K562 (cell line): Measurements from ENCODE around the gene AGMO. TPM values are rescaled to one million over a fixed set of nuclear protein-coding genes. Genes with fewer than 3 reads are reported as not detected.

Experiments used
- HMG20A ChIP-seq: fragments of 450-650 bp; formaldehyde crosslinking; conservative IDR thresholded peaks from 2 replicates; pipeline ENCODE4 v1.4.0; 2020; ENCODE audit warnings: mild to moderate bottlenecking, mixed read lengths
- PHB ChIP-seq: fragments of 250-450 bp; sonication (Bioruptor Pico); IDR thresholded peaks from 2 replicates; pipeline ENCODE4 v1.5.0; 2021
- polyA plus RNA-seq, 8 experiments: library from polyadenylated mRNA; depleted of rRNA in 4 of 8; stranded (reverse) in 5 of 8; unstranded in 3 of 8; fragments of >200 nt; fragmentation: Nextera tagmentation in 2 of 8; fragmentation: Illumina TruSeq in 1 of 8; extraction: Ambion mirVana in 2 of 8; extraction: Trizol in 1 of 8; gene quantifications; 2 replicates each; pipeline versions ENCODE4 v1.2.1 to v1.2.3, GENCODE V29; 2011 to 2014; ENCODE audit warnings: inconsistent platforms in 1 of 8, missing spikeins in 1 of 8
- total RNA-seq, 7 experiments: library from RNA; depleted of rRNA in 6 of 7; stranded (reverse); fragments of >200 nt in 6 of 7; fragmentation: Illumina TruSeq in 2 of 7; extraction: Trizol in 2 of 7; gene quantifications; 2 replicates each; pipeline versions ENCODE4 v1.2.1 to v1.2.3, GENCODE V29; 2011 to 2021; ENCODE audit warnings: low replicate concordance in 1 of 7
- TF ChIP-seq, protein P1 (sequence below): fragments of 250-450 bp; sonication (Bioruptor Pico); IDR thresholded peaks from 2 replicates; pipeline ENCODE4 v1.8.0; 2022; ENCODE audit warnings: moderate library complexity, mild to moderate bottlenecking, inconsistent platforms
- TF ChIP-seq, protein P2 (sequence below): fragments of 250-450 bp; sonication (Bioruptor Pico); IDR thresholded peaks from 2 replicates; pipeline ENCODE4 v1.5.0; 2021; ENCODE audit warnings: mild to moderate bottlenecking, borderline replicate concordance
- TF ChIP-seq, protein P3 (sequence below): sonication (generic); formaldehyde crosslinking; IDR thresholded peaks from 2 replicates; pipeline ENCODE4 v1.8.1; 2023; ENCODE audit warnings: mild to moderate bottlenecking, missing genetic modification reagents, moderate library complexity

Gene AGMO
- total and polyA plus RNA-seq, 9 of the 15 experiments (the other 6 are each of a cell fraction or from before 2014, with no cell fraction given): 0.30 to 1.4 (median 0.69) TPM; not detected in 1

DNA sequence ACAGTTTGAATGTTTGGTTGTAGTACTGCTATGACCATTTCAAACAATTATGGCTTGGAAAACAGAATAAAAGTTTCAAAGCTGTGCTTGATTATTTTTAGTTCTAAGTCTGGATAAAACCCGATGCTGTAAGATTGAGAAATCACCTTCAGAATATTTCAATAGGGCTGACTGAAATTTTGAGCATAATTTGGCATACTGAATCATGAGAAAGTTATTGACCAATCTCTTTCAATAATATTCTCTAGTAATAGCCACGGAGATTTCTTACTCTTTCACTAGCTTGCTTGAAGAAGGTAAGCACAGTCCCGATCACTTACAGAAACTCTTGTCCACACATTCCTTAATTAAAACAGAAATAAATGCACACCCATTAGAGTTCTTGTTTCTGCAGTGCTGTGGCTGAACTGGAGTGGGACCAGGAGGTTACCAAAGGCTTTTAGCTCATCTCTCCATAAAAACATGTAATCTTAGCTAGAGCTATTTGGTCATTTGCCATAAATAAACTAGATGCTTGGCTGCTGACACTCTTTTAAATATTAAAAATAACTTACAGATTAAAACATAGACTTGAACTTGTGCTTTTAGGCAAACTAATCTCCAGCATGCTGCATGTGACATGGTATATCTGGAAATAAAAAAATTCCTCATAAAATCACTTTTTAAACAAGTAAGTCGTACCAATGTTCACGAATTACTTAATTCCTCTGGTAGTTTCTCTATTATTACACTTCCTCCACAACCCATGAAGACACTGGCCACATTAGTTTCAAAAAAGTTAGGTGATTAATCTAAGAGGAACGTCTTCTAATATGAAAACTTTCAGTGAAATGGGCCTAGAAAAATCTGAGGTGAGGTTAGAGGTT, 97.8 kb downstream of the AGMO start (continued):
- TF ChIP-seq, protein P1, sequence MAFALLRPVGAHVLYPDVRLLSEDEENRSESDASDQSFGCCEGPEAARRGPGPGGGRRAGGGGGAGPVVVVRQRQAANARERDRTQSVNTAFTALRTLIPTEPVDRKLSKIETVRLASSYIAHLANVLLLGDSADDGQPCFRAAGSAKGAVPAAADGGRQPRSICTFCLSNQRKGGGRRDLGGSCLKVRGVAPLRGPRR (CRISPR knock-in tag): no peak
- TF ChIP-seq PHB: no peak
- TF ChIP-seq, protein P2, sequence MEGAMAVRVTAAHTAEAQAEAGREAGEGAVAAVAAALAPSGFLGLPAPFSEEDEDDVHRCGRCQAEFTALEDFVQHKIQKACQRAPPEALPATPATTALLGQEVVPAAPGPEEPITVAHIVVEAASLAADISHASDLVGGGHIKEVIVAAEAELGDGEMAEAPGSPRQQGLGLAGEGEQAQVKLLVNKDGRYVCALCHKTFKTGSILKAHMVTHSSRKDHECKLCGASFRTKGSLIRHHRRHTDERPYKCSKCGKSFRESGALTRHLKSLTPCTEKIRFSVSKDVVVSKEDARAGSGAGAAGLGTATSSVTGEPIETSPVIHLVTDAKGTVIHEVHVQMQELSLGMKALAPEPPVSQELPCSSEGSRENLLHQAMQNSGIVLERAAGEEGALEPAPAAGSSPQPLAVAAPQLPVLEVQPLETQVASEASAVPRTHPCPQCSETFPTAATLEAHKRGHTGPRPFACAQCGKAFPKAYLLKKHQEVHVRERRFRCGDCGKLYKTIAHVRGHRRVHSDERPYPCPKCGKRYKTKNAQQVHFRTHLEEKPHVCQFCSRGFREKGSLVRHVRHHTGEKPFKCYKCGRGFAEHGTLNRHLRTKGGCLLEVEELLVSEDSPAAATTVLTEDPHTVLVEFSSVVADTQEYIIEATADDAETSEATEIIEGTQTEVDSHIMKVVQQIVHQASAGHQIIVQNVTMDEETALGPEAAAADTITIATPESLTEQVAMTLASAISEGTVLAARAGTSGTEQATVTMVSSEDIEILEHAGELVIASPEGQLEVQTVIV (CRISPR knock-in tag): no peak
- TF ChIP-seq, protein P3, sequence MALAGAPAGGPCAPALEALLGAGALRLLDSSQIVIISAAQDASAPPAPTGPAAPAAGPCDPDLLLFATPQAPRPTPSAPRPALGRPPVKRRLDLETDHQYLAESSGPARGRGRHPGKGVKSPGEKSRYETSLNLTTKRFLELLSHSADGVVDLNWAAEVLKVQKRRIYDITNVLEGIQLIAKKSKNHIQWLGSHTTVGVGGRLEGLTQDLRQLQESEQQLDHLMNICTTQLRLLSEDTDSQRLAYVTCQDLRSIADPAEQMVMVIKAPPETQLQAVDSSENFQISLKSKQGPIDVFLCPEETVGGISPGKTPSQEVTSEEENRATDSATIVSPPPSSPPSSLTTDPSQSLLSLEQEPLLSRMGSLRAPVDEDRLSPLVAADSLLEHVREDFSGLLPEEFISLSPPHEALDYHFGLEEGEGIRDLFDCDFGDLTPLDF: no peak
- TF ChIP-seq HMG20A (CRISPR knock-in tag): no peak
